ENCODE data around the gene BIRC2. TPM values are rescaled to one million over a fixed set of nuclear protein-coding genes. Genes with fewer than 3 reads are reported as not detected.

BIRC2 gene
- total RNA-seq, 1 donor from 2014 or later = 34.9 TPM

GRCh38 chr11:102384419-102385079 is 37.5 kb downstream of the BIRC2 start:
- H3K27me3 Mint-ChIP-seq = no peaks in the 10 kb centered on the region
- ATAC-seq (ENCODE audit: low read depth) (no peak), DNase-seq (no peak)
- TF ChIP-seq CTCF (IDR thresholded peaks at IDR 0.05) = no peak
- CTCF ChIA-PET = interaction anchor here (1.0 to 1.8 kb wide), 4 partner anchors 9 to 228 kb away, joined by 3 to 5 read pairs (median 4); no protein-coding TSS in a partner anchor
- H3K4me3 Mint-ChIP-seq = no peak overlapping the region
- H3K4me1 Mint-ChIP-seq = peaks cover 6% of the 10 kb centered on the region
- H3K36me3 Mint-ChIP-seq (ENCODE audit: low read depth) = peaks cover 82% of the 10 kb centered on the region
- no peak overlapping the region for H3K27ac Mint-ChIP-seq
- intact Hi-C loops (cut with micrococcal nuclease) = no loop called here
- no peaks in the 10 kb centered on the region for H3K9me3 Mint-ChIP-seq
- POLR2A ChIA-PET = interaction anchor here (0.7 kb wide), 1 partner anchor 130 kb away, joined by 3 read pairs; no protein-coding TSS in a partner anchor

GRCh38 chr11:102385085-102386007 is 38.3 kb downstream of the BIRC2 start:
- peak overlapping the region; percentile 18 for H3K27ac Mint-ChIP-seq
- intact Hi-C loops (cut with micrococcal nuclease) = no loop called here
- ChIA-PET CTCF (interaction anchor here (1.0 to 1.8 kb wide), 3 partner anchors 8 to 227 kb away, joined by 3 to 5 read pairs (median 3); no protein-coding TSS in a partner anchor), POLR2A (no interaction called here)
- peaks cover 9% of the 10 kb centered on the region for H3K4me1 Mint-ChIP-seq
- ATAC-seq (ENCODE audit: low read depth) (no peak), DNase-seq (no peak)
- no peak overlapping the region for H3K4me3 Mint-ChIP-seq
- no peak for TF ChIP-seq CTCF (IDR thresholded peaks at IDR 0.05)
- H3K27me3 Mint-ChIP-seq = no peaks in the 10 kb centered on the region
- H3K36me3 Mint-ChIP-seq (ENCODE audit: low read depth) = peaks cover 77% of the 10 kb centered on the region
- no peaks in the 10 kb centered on the region for H3K9me3 Mint-ChIP-seq

DNA sequence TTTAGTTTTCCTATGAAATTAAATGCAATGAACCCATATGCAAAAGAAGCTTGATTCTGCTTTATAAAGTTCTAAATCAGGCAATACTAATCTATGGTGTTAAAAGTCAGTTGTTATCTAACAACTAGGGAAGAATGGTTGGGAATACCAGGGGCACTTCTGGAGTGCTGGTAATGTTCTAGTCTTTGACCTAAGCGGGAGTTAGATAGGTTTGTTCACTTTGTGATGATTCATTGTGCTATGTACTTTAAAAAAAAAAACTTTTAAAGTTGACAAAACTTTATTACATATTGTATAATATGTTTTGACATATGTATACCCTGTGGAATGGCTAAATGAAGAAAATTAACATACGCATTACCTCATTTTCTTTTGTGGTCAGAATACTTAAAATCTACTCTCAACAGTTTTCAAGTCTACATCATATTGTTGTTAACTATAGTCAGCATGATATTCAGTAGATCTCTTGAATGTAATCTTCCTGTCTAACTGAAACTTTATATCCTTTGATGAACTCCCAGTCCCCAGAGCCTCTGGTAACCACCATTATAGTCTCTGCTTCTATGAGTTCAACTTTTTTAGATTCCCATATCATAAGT is 39.2 kb downstream of the BIRC2 start:
- no peak for TF ChIP-seq CTCF (IDR thresholded peaks at IDR 0.05)
- no peak overlapping the region for H3K27ac Mint-ChIP-seq
- no peak overlapping the region for H3K4me3 Mint-ChIP-seq
- ATAC-seq (ENCODE audit: low read depth) (no peak), DNase-seq (no peak)
- H3K9me3 Mint-ChIP-seq = no peaks in the 10 kb centered on the region
- H3K4me1 Mint-ChIP-seq = peaks cover 13% of the 10 kb centered on the region
- no peaks in the 10 kb centered on the region for H3K27me3 Mint-ChIP-seq
- CTCF ChIA-PET = interaction anchor here (1.4 kb wide), 1 partner anchor 110 kb away, joined by 3 read pairs; no protein-coding TSS in a partner anchor
- POLR2A ChIA-PET = no interaction called here
- H3K36me3 Mint-ChIP-seq (ENCODE audit: low read depth) = peaks cover 72% of the 10 kb centered on the region
- intact Hi-C loops (cut with micrococcal nuclease) = no loop called here

DNA sequence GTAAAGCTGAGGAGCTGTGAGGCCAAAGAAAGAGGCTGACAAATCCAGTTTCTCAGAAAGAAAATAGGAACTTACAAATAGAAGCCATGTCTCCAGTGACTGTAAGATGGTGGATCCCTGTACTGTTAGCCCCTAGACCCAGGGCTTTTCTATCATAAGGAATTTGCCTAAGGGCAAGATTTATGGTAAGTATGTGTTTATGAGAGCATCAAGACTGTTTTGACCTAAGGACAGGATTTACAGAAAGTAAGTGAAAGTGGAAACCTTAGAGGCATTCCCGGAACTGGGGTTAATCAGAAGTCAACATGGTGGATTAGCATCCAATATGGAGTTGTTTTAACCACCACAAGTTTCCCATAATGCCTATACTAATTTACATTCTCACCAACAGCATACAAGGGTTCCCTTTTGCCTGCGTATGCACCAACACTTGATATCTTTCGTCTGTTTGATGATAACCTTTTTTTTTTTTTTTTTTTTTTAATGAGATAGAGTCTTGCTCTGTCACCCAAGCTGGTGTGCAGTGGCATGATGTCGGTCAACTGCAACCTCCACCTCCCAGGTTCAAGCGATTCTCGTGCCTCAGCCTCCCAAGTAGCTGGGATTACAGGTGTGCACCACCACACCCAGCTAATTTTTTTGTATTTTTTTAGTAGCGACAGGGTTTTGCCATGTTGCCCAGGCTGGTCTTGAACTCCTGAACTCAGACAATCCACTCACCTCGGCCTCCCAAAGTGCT is 40.2 kb downstream of the BIRC2 start:
- ATAC-seq (ENCODE audit: low read depth) (no peak), DNase-seq (no peak)
- ChIA-PET POLR2A (interaction anchor here (0.7 kb wide), 1 partner anchor 86 kb away, joined by 3 read pairs; no protein-coding TSS in a partner anchor), CTCF (interaction anchor here (0.7 kb wide), 1 partner anchor 109 kb away, joined by 4 read pairs; no protein-coding TSS in a partner anchor)
- Mint-ChIP-seq H3K4me3 (no peak overlapping the region), H3K4me1 (peaks cover 13% of the 10 kb centered on the region), H3K27ac (no peak overlapping the region), H3K27me3 (no peaks in the 10 kb centered on the region), H3K9me3 (no peaks in the 10 kb centered on the region), H3K36me3 (ENCODE audit: low read depth) (peaks cover 71% of the 10 kb centered on the region)
- intact Hi-C loops (cut with micrococcal nuclease) = no loop called here
- no peak for TF ChIP-seq CTCF (IDR thresholded peaks at IDR 0.05)
